IMR-90 (cell line): ENCODE results near the gene GPR132. TPM values are rescaled to one million over a fixed set of nuclear protein-coding genes. Genes with fewer than 3 reads are reported as not detected.

Experiments
- ATAC-seq: fragments of 200-7000 bp; cut with Tn5 transposase; 2 replicates; pipeline ENCODE4 v1.9.1; 2020; ENCODE audit warnings: low read depth, mild to moderate bottlenecking, moderate library complexity
- BruUV-seq: library from RNA; stranded (reverse); fragments of 400-500 nt; replicated peaks from 2 replicates; lab custom pipeline; 2021; lab: Mats Ljungman, UMichigan
- CTCF ChIA-PET: fragments of 300-600 bp; formaldehyde crosslinking; extraction: SDS; loops from one replicate; lab custom pipeline; 2021; ENCODE audit warnings: antibody characterized with exemption; lab: Yijun Ruan, JAX
- POLR2A ChIA-PET: fragments of 300-600 bp; sonication (Branson Sonifier 250); formaldehyde crosslinking; loops from one replicate; lab custom pipeline; 2022; ENCODE audit warnings: antibody characterized with exemption; ENCODE audit not compliant: unreplicated experiment; lab: Charles Lee
- DNase-seq: peaks from one replicate; pipeline ENCODE4 v3.0.0; 2013
- H2AFZ ChIP-seq: replicated peaks from 2 replicates; pipeline ENCODE3; 2013; ENCODE audit warnings: low read length, mild to moderate bottlenecking; ENCODE audit not compliant: poor library complexity
- H2AK5ac ChIP-seq: 2 replicates; pipeline ENCODE4 v1.6.1; 2013; ENCODE audit warnings: low read depth, low read length, inconsistent platforms
- H2AK9ac ChIP-seq: replicated peaks from 2 replicates; pipeline ENCODE3; 2013; ENCODE audit warnings: mild to moderate bottlenecking, low read depth, low read length, moderate library complexity; ENCODE audit not compliant: poor library complexity
- H2BK120ac ChIP-seq: 2 replicates; pipeline ENCODE4 v1.6.1; 2013; ENCODE audit warnings: low read depth, low read length, inconsistent platforms
- H2BK15ac ChIP-seq: 3 replicates; pipeline ENCODE4 v1.6.1; 2013; ENCODE audit warnings: low read depth, low read length, inconsistent platforms
- H2BK20ac ChIP-seq: 2 replicates; pipeline ENCODE4 v1.6.1; 2013; ENCODE audit warnings: low read depth, mild to moderate bottlenecking, inconsistent platforms, low read length, moderate library complexity
- H2BK5ac ChIP-seq: 2 replicates; pipeline ENCODE4 v1.6.1; 2013; ENCODE audit warnings: mild to moderate bottlenecking, low read depth, low read length, inconsistent platforms; ENCODE audit not compliant: poor library complexity, severe bottlenecking
- H3K14ac ChIP-seq: replicated peaks from 2 replicates; pipeline ENCODE4 v1.6.1; 2013; ENCODE audit warnings: low read depth, low read length, inconsistent platforms
- H3K18ac ChIP-seq: 2 replicates; pipeline ENCODE4 v1.6.1; 2013; ENCODE audit warnings: low read depth, low read length, control low read depth
- H3K23ac ChIP-seq: 2 replicates; pipeline ENCODE4 v1.6.1; 2013; ENCODE audit warnings: low read depth, low read length, inconsistent platforms
- H3K27ac ChIP-seq: 2 replicates; pipeline ENCODE4 v1.5.1; 2013; ENCODE audit warnings: mild to moderate bottlenecking, control low read depth, low read length; ENCODE audit not compliant: insufficient read depth
- H3K27me3 ChIP-seq: 2 replicates; pipeline ENCODE4 v1.6.1; 2013; ENCODE audit warnings: low read length; ENCODE audit not compliant: control insufficient read depth, insufficient read depth
- H3K36me3 ChIP-seq: 2 replicates; pipeline ENCODE4 v1.6.1; 2013; ENCODE audit warnings: low read length, mixed read lengths; ENCODE audit not compliant: control insufficient read depth, insufficient read depth
- H3K4ac ChIP-seq: 2 replicates; pipeline ENCODE4 v1.6.1; 2013; ENCODE audit warnings: low read depth, low read length, inconsistent platforms
- H3K4me1 ChIP-seq: 2 replicates; pipeline ENCODE4 v1.6.1; 2013; ENCODE audit warnings: low read length, mixed read lengths; ENCODE audit not compliant: control insufficient read depth, insufficient read depth
- H3K4me2 ChIP-seq: 2 replicates; pipeline ENCODE4 v1.6.1; 2013; ENCODE audit warnings: low read depth, mild to moderate bottlenecking, control low read depth, low read length, moderate library complexity
- H3K4me3 ChIP-seq: 2 replicates; pipeline ENCODE4 v1.5.1; 2013; ENCODE audit warnings: low read depth, mild to moderate bottlenecking, control low read depth, low read length, moderate library complexity; ENCODE audit not compliant: insufficient read depth
- H3K56ac ChIP-seq: 2 replicates; pipeline ENCODE4 v1.6.1; 2013; ENCODE audit warnings: low read length, inconsistent platforms; ENCODE audit not compliant: insufficient read depth; ENCODE audit errors: extremely low read depth
- H3K79me1 ChIP-seq, 2 experiments: 2 replicates each; pipeline ENCODE4 v1.6.1; 2013; ENCODE audit warnings: low read length in 2 of 2, inconsistent platforms in 1 of 2, low read depth in 1 of 2
- H3K9ac ChIP-seq: 2 replicates; pipeline ENCODE4 v1.6.1; 2013; ENCODE audit warnings: low read depth, low read length, control low read depth
- H3K9me1 ChIP-seq: 2 replicates; pipeline ENCODE4 v1.6.1; 2013; ENCODE audit warnings: low read length, inconsistent platforms; ENCODE audit not compliant: insufficient read depth
- H3K9me3 ChIP-seq: 2 replicates; pipeline ENCODE4 v1.6.1; 2013; ENCODE audit warnings: low read length; ENCODE audit not compliant: control insufficient read depth, insufficient read depth
- H4K20me1 ChIP-seq: 2 replicates; pipeline ENCODE4 v1.6.1; 2013; ENCODE audit warnings: low read length, inconsistent platforms; ENCODE audit not compliant: insufficient read depth
- H4K5ac ChIP-seq: 2 replicates; pipeline ENCODE4 v1.6.1; 2013; ENCODE audit warnings: mild to moderate bottlenecking, low read depth, low read length, control low read depth
- H4K8ac ChIP-seq, 2 experiments: 2 replicates each; pipeline ENCODE4 v1.6.1; 2013; ENCODE audit warnings: low read depth in 2 of 2, low read length in 2 of 2, control low read depth in 1 of 2, inconsistent platforms in 1 of 2
- H4K91ac ChIP-seq: 2 replicates; pipeline ENCODE4 v1.6.1; 2013; ENCODE audit warnings: low read depth, low read length, inconsistent platforms; ENCODE audit not compliant: insufficient read depth
- CEBPB ChIP-seq: IDR thresholded peaks from 2 replicates; pipeline ENCODE4 v1.6.1; 2012; ENCODE audit warnings: low read depth, low read length, improper control_type of control experiment
- CHD1 ChIP-seq: IDR thresholded peaks from 2 replicates; pipeline ENCODE4 v1.6.1; 2012; ENCODE audit warnings: low read depth, low read length, improper control_type of control experiment
- FOS ChIP-seq: fragments of 150-350 bp; IDR thresholded peaks from 2 replicates; pipeline ENCODE4 v1.6.1; 2016; ENCODE audit warnings: low read depth, low read length
- MAFK ChIP-seq: IDR thresholded peaks from 2 replicates; pipeline ENCODE4 v1.6.1; 2012; ENCODE audit warnings: low read depth, low read length, improper control_type of control experiment
- MAZ ChIP-seq: IDR thresholded peaks from 2 replicates; pipeline ENCODE4 v1.6.1; 2012; ENCODE audit warnings: low read depth, mild to moderate bottlenecking, low read length, improper control_type of control experiment, moderate library complexity, borderline replicate concordance
- MXI1 ChIP-seq: IDR thresholded peaks from 2 replicates; pipeline ENCODE4 v1.6.1; 2012; ENCODE audit warnings: low read depth, mild to moderate bottlenecking, low read length, moderate library complexity, borderline replicate concordance
- POLR2A ChIP-seq: IDR thresholded peaks from 2 replicates; pipeline ENCODE4 v1.6.1; 2012; ENCODE audit warnings: mild to moderate bottlenecking, low read depth, low read length
- WGBS, 2 experiments: methylation state at CpG; one replicate each; pipeline versions ENCODE4 v1.1.5 to v1.1.7; 2013; ENCODE audit warnings: missing lambda C conversion rate in 2 of 2; ENCODE audit not compliant: insufficient read length in 1 of 2; ENCODE audit errors: extremely low coverage in 2 of 2; 5-methylcytosine and 5-hydroxymethylcytosine counted together
- dilution Hi-C: fragments of 300-500 bp; cut with HindIII; formaldehyde crosslinking; loops from one replicate; pipeline ENCODE4 v1.14.3; 2018; ENCODE audit warnings: low sequenced_read_pairs; ENCODE audit not compliant: unreplicated experiment
- in situ Hi-C: fragments of 300-500 bp; cut with MboI; formaldehyde crosslinking; loops from 3 replicates; pipeline ENCODE4 v1.14.3; 2019; ENCODE audit warnings: low sequenced_read_pairs, inconsistent platforms, mixed read lengths
- intact Hi-C: fragments of 100-400 bp; cut with micrococcal nuclease; formaldehyde crosslinking; loops from 2 replicates; pipeline ENCODE4 v1.10.0; 2022
- polyA plus RNA-seq, 3 experiments: library from polyadenylated mRNA; depleted of rRNA; stranded (reverse); fragments of >200 nt; gene quantifications; 2 replicates each; pipeline ENCODE4 v1.2.3, GENCODE V29; 2012; ENCODE audit warnings: low replicate concordance in 1 of 3
- total RNA-seq: library from RNA; depleted of rRNA; stranded (reverse); fragments of >200 nt; gene quantifications from 2 replicates; pipeline ENCODE4 v1.2.3, GENCODE V29; 2012
- TF ChIP-seq, protein P1 (sequence below): conservative IDR thresholded peaks from 2 replicates; pipeline ENCODE4 v1.5.1; 2012; ENCODE audit warnings: mild to moderate bottlenecking, low read depth, low read length, improper control_type of control experiment

GPR132 gene
- total and polyA plus RNA-seq, 2 of the 4 experiments (the other 2 are of a cell fraction), result under 0.01 to 0.10 TPM

DNA sequence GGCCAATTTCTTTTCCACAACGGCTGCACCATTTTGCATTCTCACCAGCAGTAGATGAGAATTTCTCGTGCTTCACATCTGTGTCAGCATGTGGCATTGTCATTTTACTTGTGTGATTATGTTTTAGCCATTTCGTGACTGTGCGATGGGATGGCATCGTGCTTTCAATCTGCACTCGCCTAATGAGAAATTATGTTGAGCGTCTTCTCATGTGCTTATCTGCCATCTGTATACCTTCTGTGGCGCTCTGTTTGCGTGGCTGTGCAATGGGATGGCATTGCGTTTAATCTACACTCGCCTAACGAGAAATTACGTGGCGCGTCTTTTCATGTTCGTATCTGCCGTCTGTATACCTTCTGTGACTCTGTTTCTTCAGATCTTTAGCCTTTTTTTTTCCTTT lies 14.9 kb upstream of the GPR132 start:
- no peak overlapping the region for H4K8ac ChIP-seq
- H3K36me3 ChIP-seq, result no peaks in the 10 kb centered on the region
- no peak overlapping the region for H4K5ac ChIP-seq
- H3K4me3 ChIP-seq, result no peak overlapping the region
- no peak overlapping the region for H2AK9ac ChIP-seq
- H3K4me2 ChIP-seq, result no peak overlapping the region
- H3K27me3 ChIP-seq, result peaks cover 3% of the 10 kb centered on the region; the same call in 1 of the 2 replicates
- in situ Hi-C loops (no loop called here), intact Hi-C loops (no loop called here), dilution Hi-C loops (no loop called here)
- 0 out of 2 replicates have a peak, but pooled peaks cover 3% of the 10 kb centered on the region for H3K9me1 ChIP-seq
- no peak overlapping the region for H3K9ac ChIP-seq
- no peak overlapping the region for H3K14ac ChIP-seq
- no peak overlapping the region for H2AFZ ChIP-seq
- H2BK120ac ChIP-seq, result no peak overlapping the region
- no peak for ATAC-seq
- peaks cover 4% of the 10 kb centered on the region; the same call in 1 of the 2 replicates for H3K4me1 ChIP-seq
- no peaks in the 10 kb centered on the region for H3K79me1 ChIP-seq
- no peak overlapping the region for H3K18ac ChIP-seq
- H3K9me3 ChIP-seq, result no peaks in the 10 kb centered on the region
- H2AK5ac ChIP-seq, result no peak overlapping the region
- DNase-seq, result no peak
- H2BK15ac ChIP-seq, result no peak overlapping the region
- no TSS peak for BruUV-seq
- H3K56ac ChIP-seq, result no peak overlapping the region
- H4K20me1 ChIP-seq, result peaks cover 4% of the 10 kb centered on the region; the same call in 1 of the 2 replicates
- H2BK5ac ChIP-seq, result no peak overlapping the region
- H4K91ac ChIP-seq, result no peak overlapping the region
- H3K4ac ChIP-seq, result no peak overlapping the region
- no peak overlapping the region for H3K27ac ChIP-seq
- CTCF ChIA-PET, result no interaction called here
- H3K23ac ChIP-seq, result no peak overlapping the region
- WGBS, 2 experiments, result 89% methylated on average over 15 of the region's 17 CpGs; no CpG with 5 or more reads in 1 of the 2 experiments
- POLR2A ChIA-PET, result no interaction called here
- H2BK20ac ChIP-seq, result no peak overlapping the region
- TF ChIP-seq, protein P1, sequence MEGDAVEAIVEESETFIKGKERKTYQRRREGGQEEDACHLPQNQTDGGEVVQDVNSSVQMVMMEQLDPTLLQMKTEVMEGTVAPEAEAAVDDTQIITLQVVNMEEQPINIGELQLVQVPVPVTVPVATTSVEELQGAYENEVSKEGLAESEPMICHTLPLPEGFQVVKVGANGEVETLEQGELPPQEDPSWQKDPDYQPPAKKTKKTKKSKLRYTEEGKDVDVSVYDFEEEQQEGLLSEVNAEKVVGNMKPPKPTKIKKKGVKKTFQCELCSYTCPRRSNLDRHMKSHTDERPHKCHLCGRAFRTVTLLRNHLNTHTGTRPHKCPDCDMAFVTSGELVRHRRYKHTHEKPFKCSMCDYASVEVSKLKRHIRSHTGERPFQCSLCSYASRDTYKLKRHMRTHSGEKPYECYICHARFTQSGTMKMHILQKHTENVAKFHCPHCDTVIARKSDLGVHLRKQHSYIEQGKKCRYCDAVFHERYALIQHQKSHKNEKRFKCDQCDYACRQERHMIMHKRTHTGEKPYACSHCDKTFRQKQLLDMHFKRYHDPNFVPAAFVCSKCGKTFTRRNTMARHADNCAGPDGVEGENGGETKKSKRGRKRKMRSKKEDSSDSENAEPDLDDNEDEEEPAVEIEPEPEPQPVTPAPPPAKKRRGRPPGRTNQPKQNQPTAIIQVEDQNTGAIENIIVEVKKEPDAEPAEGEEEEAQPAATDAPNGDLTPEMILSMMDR, result no peak
- TF ChIP-seq MAZ (no peak), MXI1 (no peak), CHD1 (no peak), MAFK (no peak), CEBPB (no peak), POLR2A (no peak), FOS (no peak)
